DMS153 (cell line): ENCODE measurements around the gene DNHD1.

ENCODE experiments used
- DNase-seq: peaks from one replicate; lab custom pipeline; 2025; lab: John Stamatoyannopoulos, UW

The DNHD1 gene

GRCh38 chr11:6587360-6587953, 90.4 kb downstream of the DNHD1 start:
- no peak for DNase-seq

GRCh38 chr11:6588018-6588417, 90.9 kb downstream of the DNHD1 start:
- DNase-seq: no peak

- DNase-seq: no peak
These were observed 97.2 kb downstream of the DNHD1 start for GRCh38 chr11:6594142-6594768.

- DNase-seq: no peak
These were observed 99.3 kb downstream of the DNHD1 start for GRCh38 chr11:6596239-6596877.

GRCh38 chr11:6598555-6598954, 101.5 kb downstream of the DNHD1 start:
- DNase-seq: no peak

GRCh38 chr11:6599449-6599848, 102.4 kb downstream of the DNHD1 start:
- no peak for DNase-seq

GRCh38 chr11:6599881-6600390, 102.9 kb downstream of the DNHD1 start:
- no peak for DNase-seq

GRCh38 chr11:6601041-6601461, 104.0 kb downstream of the DNHD1 start:
- DNase-seq: no peak

- DNase-seq: no peak
These were observed 105.2 kb downstream of the DNHD1 start for GRCh38 chr11:6602096-6602940.

- DNase-seq: peak; percentile 67
These were observed 106.4 kb downstream of the DNHD1 start, which contains the start of the genes ILK and RRP8 for GRCh38 chr11:6603287-6604080. TSS of gene ILK (plus strand) at chr11:6603774. CDS start at chr11:6604272, 498 bp downstream. TSS of gene RRP8 (minus strand) at chr11:6603616. CDS start at chr11:6603502, 114 bp downstream.

- no peak for DNase-seq
These were observed 107.1 kb downstream of the DNHD1 start for GRCh38 chr11:6604081-6604626.

GRCh38 chr11:6604790-6605189, 107.7 kb downstream of the DNHD1 start:
- no peak for DNase-seq

- peak; percentile 42 for DNase-seq
These were observed 109.5 kb downstream of the DNHD1 start for GRCh38 chr11:6606471-6607189.

GRCh38 chr11:6607190-6607795, 110.2 kb downstream of the DNHD1 start:
- DNase-seq: no peak

- no peak for DNase-seq
These were observed 110.9 kb downstream of the DNHD1 start for GRCh38 chr11:6608011-6608410.

- DNase-seq: no peak
These were observed 111.8 kb downstream of the DNHD1 start for GRCh38 chr11:6608726-6609501.

GRCh38 chr11:6609502-6610015, 112.5 kb downstream of the DNHD1 start:
- no peak for DNase-seq

GRCh38 chr11:6610591-6610990, 113.5 kb downstream of the DNHD1 start:
- no peak for DNase-seq
